Measurements from ENCODE around the gene C1orf167.

GRCh38 chr1:11768821-11769220 is 6.8 kb downstream of the C1orf167 start:
- TF ChIP-seq CTCF (IDR thresholded peaks at IDR 0.05 in 8 of 11, conservative IDR thresholded peaks at IDR 0.05 in 3 of 11): no peak
- TF ChIP-seq POLR2A (IDR thresholded peaks at IDR 0.05): no peak
